Hypothalamus (tissue), 51 donors: Measurements from ENCODE around the gene TNFRSF19.
"Not testable (repeated sequence)": the region's sequence is repeated elsewhere in the genome, so short reads cannot be mapped to it uniquely, and the experiment has no call there.

Experiments used
- DNase-seq, 51 donors: peaks; one replicate each; lab custom pipeline; 2025; lab: John Stamatoyannopoulos, UW

Gene TNFRSF19, protein sequence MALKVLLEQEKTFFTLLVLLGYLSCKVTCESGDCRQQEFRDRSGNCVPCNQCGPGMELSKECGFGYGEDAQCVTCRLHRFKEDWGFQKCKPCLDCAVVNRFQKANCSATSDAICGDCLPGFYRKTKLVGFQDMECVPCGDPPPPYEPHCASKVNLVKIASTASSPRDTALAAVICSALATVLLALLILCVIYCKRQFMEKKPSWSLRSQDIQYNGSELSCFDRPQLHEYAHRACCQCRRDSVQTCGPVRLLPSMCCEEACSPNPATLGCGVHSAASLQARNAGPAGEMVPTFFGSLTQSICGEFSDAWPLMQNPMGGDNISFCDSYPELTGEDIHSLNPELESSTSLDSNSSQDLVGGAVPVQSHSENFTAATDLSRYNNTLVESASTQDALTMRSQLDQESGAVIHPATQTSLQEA

GRCh38 chr13:23570099-23570920 lies at the start of gene TNFRSF19:
TNFRSF19 (plus strand) TSS chr13:23570412; CDS start chr13:23590184, 19,772 bp downstream.
- DNase-seq, result peak in 3 of 51 donors; percentile 10 to 27 (median 12)

- not testable (repeated sequence) for DNase-seq
Observed at GRCh38 chr13:23529926-23530325, 40.3 kb upstream of the TNFRSF19 start.

DNA sequence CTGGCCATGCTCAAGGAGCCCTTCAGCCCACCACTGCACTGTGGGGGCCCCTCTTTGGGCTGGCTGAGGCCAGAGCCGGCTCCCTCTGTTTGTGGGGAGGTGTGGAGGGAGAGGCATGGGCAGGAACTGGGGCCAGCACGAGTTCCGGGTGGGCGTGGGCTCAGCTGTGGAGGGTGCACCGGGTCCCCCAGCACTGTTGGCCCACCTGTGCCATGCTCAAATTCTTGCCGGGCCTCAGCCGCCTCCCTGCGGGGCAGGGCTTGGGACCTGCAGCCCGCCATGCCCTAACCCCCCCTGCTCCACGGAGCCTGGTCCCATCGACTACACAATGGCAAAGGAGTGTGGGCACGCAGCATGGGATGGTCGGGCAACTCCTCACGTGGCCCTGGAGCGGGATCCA lies 38.8 kb upstream of the TNFRSF19 start:
- no peak for DNase-seq

- no peak for DNase-seq
Observed at GRCh38 chr13:23534090-23534489, 36.1 kb upstream of the TNFRSF19 start.

- no peak for DNase-seq
Observed at GRCh38 chr13:23541221-23541824, 28.9 kb upstream of the TNFRSF19 start.

GRCh38 chr13:23544668-23545067 lies 25.5 kb upstream of the TNFRSF19 start:
- DNase-seq, result no peak

DNA sequence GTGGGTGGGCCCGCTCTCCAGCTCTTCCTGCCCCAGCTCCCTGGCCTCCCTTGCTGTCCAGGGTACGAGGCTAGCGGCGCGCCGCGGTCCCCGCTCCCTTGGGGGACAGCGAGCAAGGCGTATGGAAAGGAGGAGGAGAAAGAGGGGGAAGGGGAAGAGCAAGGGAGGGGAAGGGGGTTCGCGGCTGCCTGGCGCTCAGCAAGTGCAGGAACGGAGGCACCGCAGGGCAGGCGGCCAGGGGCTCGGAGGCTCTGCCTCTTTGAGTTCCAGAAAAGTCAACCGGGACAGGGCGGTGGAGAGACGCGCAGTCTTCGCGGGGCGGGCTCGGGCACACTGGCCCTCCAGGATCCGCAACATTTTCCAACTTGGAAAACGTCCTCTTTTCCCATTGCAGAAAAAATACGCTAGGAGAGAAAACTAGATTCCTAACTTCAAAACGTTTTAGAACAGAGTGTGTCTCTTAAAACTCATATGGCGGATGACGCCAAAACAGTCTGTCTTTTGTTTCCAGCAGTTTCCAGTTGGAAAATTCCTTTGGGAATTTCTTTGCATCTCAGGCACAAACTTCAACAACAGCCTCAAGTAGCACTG lies 23.1 kb upstream of the TNFRSF19 start:
- DNase-seq, result peak in 7 of 51 donors; percentile 2 to 20 (median 10)

DNA sequence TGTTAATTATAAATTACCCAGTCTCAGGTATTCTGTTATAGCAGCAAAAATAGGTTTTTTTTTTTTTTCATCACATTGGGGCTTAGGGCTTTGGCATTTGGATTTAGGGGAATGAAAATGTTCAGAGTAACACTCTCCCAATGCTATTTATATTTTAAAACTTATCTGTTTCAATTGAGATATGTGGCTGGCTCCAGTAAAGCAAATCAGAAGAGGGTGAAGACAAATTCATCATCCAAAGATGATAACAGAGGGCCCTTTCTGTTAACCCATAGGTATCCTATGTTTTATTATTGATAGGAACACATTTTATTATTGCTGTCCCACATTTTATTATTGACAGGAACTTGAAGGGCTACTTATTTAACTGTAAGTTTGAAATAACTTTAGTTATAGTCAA lies 20.5 kb upstream of the TNFRSF19 start:
- no peak for DNase-seq

- DNase-seq, result no peak
Observed at GRCh38 chr13:23550163-23550562, 20.0 kb upstream of the TNFRSF19 start.

DNA sequence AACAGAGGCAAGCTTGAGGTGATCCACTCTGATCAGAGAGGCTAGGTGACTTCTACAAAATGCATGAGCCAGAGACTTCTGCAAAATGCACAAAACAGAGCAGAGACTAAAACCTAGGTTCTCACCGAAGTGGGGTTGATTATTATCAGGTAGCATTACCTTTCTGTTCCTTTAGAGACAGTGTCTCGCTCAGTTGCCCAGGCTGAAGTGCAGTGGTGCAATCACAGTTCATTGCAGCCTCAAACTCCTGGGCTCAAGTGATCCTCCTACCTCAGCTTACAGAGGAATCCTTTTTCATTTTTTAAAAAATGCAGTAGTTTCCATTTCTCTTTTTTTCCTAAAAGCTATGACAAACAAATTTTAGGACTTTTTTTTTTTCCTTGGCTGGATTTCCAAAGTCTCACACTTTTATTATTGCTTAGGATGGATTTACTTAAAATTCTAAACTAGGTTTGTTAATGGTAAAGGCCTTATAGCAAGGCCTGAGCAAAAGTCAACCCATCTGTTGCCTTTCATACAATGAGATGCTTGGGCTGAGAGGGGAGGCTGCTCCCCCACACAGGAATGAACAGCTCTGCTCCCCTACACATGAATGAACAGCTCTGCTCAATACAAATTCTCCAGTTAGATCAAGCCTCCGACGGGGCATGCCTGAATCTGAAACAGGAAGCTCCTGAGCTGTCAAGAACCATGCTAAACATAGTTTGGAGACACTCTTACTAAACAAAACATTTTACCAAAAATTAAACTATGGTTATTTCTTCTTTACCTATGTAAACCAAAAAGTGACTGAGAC lies 18.8 kb upstream of the TNFRSF19 start:
- no peak for DNase-seq

DNA sequence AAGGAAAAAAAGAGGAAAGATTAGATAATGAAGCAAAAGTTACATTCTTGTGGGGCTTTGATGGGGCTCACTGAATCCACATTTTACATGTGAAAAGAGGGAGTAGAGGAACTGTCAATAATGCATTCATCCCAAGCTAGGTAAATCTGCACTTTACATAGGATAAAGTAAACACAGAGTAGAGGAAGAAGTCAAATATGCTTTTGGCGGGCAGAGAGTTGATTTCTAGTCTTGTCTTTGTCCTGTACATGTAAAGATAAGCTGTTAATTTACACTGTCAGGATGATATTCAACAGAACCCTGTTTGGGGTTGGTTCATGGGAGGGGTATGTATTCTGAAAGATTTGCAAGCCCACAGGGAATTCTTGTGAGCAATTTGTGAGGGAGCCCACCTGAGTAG lies 18.0 kb upstream of the TNFRSF19 start:
- no peak for DNase-seq

- DNase-seq, result no peak
Observed at GRCh38 chr13:23552661-23553060, 17.6 kb upstream of the TNFRSF19 start.

GRCh38 chr13:23554000-23554399 lies 16.2 kb upstream of the TNFRSF19 start:
- DNase-seq, result no peak

DNA sequence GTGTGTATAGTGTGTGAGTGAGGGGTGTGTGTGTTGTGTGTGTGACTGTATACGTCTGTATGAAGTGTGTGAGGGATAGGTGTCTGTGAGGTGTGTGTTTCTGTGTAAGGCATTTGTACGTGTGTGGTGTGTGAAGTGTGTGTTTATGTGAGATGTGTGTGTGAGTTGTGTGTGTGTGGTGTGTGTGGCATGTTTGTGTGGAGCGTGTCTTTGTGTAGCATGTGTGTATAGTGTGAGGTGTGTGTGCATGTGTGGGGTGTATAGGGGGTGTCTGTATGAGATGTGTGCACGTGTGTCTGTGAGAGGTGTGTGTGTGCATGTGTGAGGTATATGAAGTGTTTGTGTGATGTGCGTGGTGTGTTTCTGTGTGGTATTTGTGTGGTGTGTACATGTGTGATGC lies 13.2 kb upstream of the TNFRSF19 start:
- no peak for DNase-seq

GRCh38 chr13:23557733-23558132 lies 12.5 kb upstream of the TNFRSF19 start:
- no peak for DNase-seq

DNA sequence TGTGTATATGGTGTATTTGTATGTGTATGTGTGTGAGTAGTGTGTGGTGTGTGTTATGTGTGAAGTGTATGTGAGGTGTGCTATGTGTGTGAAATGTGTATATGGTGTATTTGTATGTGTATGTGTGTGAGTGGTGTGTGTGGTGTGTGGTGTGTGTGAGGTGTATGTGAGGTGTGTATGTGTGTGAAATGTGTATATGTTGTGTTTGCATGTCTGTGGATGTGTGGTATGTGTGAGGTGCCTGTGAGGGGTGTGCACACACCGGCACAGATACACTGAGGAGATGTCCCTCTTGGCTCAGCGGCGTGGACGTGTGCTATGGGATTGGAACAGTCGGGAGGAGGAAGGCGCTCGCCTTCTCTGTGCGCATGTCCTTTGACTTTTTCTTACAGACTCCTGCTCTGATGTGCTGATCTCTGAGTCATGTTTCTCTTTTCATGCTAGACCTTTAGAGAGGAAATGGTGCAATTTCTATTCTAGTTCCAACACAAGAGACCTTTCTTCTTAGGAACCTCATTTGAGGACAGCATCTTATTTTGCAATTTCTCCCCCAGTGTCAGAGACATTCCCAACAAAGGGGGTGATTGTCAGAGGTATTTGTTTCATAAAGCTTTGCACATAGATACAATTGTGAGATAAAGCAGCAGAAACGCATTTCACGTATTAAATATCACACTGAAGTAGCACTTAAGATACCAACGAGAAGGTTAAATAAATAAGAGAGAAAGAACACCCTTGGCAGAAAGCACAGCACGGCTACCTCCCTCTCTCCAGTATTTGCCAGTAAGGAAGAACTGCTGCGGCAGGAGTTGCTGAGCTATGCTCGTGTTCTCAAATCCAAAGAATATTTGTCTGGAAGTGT lies 11.3 kb upstream of the TNFRSF19 start:
- peak in 13 of 51 donors; percentile 3 to 35 (median 20) for DNase-seq

GRCh38 chr13:23560571-23561089 lies 9.6 kb upstream of the TNFRSF19 start:
- no peak for DNase-seq

DNA sequence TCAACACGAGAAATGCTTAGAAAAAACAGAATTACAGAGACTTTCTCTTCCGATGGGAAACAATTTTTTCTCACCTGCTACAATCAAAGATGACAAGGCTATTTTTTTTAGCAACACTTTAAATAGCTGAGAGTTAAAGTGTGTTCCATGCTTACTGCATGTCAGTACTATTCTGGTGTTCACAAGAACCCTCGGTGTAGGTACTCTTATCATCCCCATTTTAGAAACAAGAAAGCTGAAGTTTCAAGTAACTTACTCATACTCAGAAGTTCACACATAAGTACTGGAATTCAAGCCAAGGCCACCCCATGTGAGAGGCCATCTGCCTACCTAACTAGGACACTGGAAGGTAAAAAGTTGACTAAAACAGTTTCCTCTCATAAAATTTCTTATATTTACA lies 9.0 kb upstream of the TNFRSF19 start:
- no peak for DNase-seq
